HEK293 (cell line): Measurements from ENCODE around the gene RAB13.

Source experiments
- CTCF ChIA-PET: fragments of 350-600 bp; formaldehyde crosslinking; extraction: SDS; loops from one replicate; lab custom pipeline; 2021; ENCODE audit warnings: antibody characterized with exemption; lab: Yijun Ruan, JAX
- POLR2A ChIA-PET: fragments of 300-600 bp; formaldehyde crosslinking; extraction: SDS; loops from one replicate; lab custom pipeline; 2020; ENCODE audit warnings: antibody characterized with exemption, inconsistent platforms; lab: Yijun Ruan, JAX
- H3K27ac ChIP-seq: fragments of 200-500 bp; sonication (Bioruptor generic); 2 replicates; pipeline ENCODE4 v1.5.1; 2014; ENCODE audit warnings: low read depth, low read length, control low read depth, inconsistent platforms; ENCODE audit errors: extremely low read depth
- H3K36me3 ChIP-seq, 2 experiments: fragments of 200-500 bp in 1 of 2; sonication (Bioruptor generic) in 1 of 2; 1 replicate in 1 of 2; 2 replicates in 1 of 2; pipeline ENCODE4 v1.5.1; 2014 to 2017; ENCODE audit warnings: inconsistent platforms in 2 of 2, low read length in 2 of 2; ENCODE audit not compliant: control insufficient read depth in 2 of 2, insufficient read depth in 1 of 2
- H3K4me1 ChIP-seq: fragments of 200-500 bp; sonication (Bioruptor generic); 2 replicates; pipeline ENCODE4 v1.5.1; 2014; ENCODE audit warnings: mild to moderate bottlenecking, low read length, inconsistent platforms; ENCODE audit not compliant: control insufficient read depth, insufficient read depth
- H3K4me3 ChIP-seq: 2 replicates; pipeline ENCODE4 v1.5.1; 2011; ENCODE audit warnings: low read depth, mild to moderate bottlenecking, control low read depth, low read length, moderate library complexity
- H3K9me3 ChIP-seq: fragments of 200-500 bp; sonication (Bioruptor generic); 2 replicates; pipeline ENCODE4 v1.5.1; 2014; ENCODE audit warnings: low read depth, low read length, inconsistent platforms; ENCODE audit not compliant: control insufficient read depth, insufficient read depth
- GLI2 ChIP-seq: fragments of 450-650 bp; formaldehyde crosslinking; IDR thresholded peaks from 2 replicates; pipeline ENCODE4; 2017; ENCODE audit warnings: missing biosample characterization, missing genetic modification characterization, low read depth, borderline replicate concordance
- GLIS1 ChIP-seq: fragments of 450-650 bp; formaldehyde crosslinking; IDR thresholded peaks from 2 replicates; pipeline ENCODE4 v1.5.1; 2016; ENCODE audit warnings: missing biosample characterization, missing genetic modification characterization
- IKZF3 ChIP-seq: fragments of 450-650 bp; IDR thresholded peaks from 2 replicates; pipeline ENCODE4 v1.5.0; 2018; ENCODE audit warnings: missing biosample characterization, mild to moderate bottlenecking, missing genetic modification characterization, moderate library complexity
- INSM2 ChIP-seq: fragments of 450-650 bp; formaldehyde crosslinking; IDR thresholded peaks from 2 replicates; pipeline ENCODE4 v1.5.1; 2016; ENCODE audit warnings: missing biosample characterization, missing genetic modification characterization
- PRDM1 ChIP-seq: fragments of 450-650 bp; formaldehyde crosslinking; IDR thresholded peaks from 2 replicates; pipeline ENCODE4; 2016; ENCODE audit warnings: missing biosample characterization, missing genetic modification characterization
- SCRT1 ChIP-seq: fragments of 450-650 bp; formaldehyde crosslinking; IDR thresholded peaks from 2 replicates; pipeline ENCODE4 v1.5.1; 2016; ENCODE audit warnings: missing biosample characterization, missing genetic modification characterization, borderline replicate concordance
- SCRT2 ChIP-seq: fragments of 450-650 bp; formaldehyde crosslinking; IDR thresholded peaks from 2 replicates; pipeline ENCODE4 v1.5.1; 2016; ENCODE audit warnings: missing biosample characterization, missing genetic modification characterization
- ZFHX2 ChIP-seq: fragments of 450-650 bp; formaldehyde crosslinking; conservative IDR thresholded peaks from 2 replicates; pipeline ENCODE4 v1.5.1; 2016; ENCODE audit warnings: missing biosample characterization, missing genetic modification characterization
- ZFP37 ChIP-seq: fragments of 450-650 bp; formaldehyde crosslinking; IDR thresholded peaks from 2 replicates; pipeline ENCODE4 v1.5.1; 2016; ENCODE audit warnings: missing biosample characterization, missing genetic modification characterization
- ZIC2 ChIP-seq: fragments of 450-650 bp; formaldehyde crosslinking; IDR thresholded peaks from 2 replicates; pipeline ENCODE4 v1.5.1; 2016; ENCODE audit warnings: missing biosample characterization, missing genetic modification characterization
- ZNF10 ChIP-seq: fragments of 450-650 bp; formaldehyde crosslinking; IDR thresholded peaks from 2 replicates; pipeline ENCODE4 v1.5.1; 2017; ENCODE audit warnings: missing biosample characterization, missing genetic modification characterization
- ZNF248 ChIP-seq: fragments of 450-650 bp; formaldehyde crosslinking; IDR thresholded peaks from 2 replicates; pipeline ENCODE4 v1.5.1; 2017; ENCODE audit warnings: missing biosample characterization, missing genetic modification characterization
- ZNF292 ChIP-seq: fragments of 450-650 bp; formaldehyde crosslinking; IDR thresholded peaks from 2 replicates; pipeline ENCODE4 v1.5.1; 2016; ENCODE audit warnings: low read depth, missing biosample characterization, missing genetic modification characterization, borderline replicate concordance
- ZNF311 ChIP-seq: fragments of 450-650 bp; formaldehyde crosslinking; IDR thresholded peaks from 2 replicates; pipeline ENCODE4 v1.5.1; 2017; ENCODE audit warnings: missing biosample characterization, missing genetic modification characterization, borderline replicate concordance
- ZNF350 ChIP-seq: fragments of 450-650 bp; formaldehyde crosslinking; IDR thresholded peaks from 2 replicates; pipeline ENCODE4 v1.5.0; 2017; ENCODE audit warnings: missing biosample characterization, mild to moderate bottlenecking, missing genetic modification characterization
- ZNF416 ChIP-seq: fragments of 450-650 bp; formaldehyde crosslinking; IDR thresholded peaks from 2 replicates; pipeline ENCODE4 v1.5.1; 2016; ENCODE audit warnings: missing biosample characterization, missing genetic modification characterization
- ZNF510 ChIP-seq: fragments of 450-650 bp; formaldehyde crosslinking; IDR thresholded peaks from 2 replicates; pipeline ENCODE4 v1.5.1; 2018; ENCODE audit warnings: mild to moderate bottlenecking, missing genetic modification characterization, missing biosample characterization; ENCODE audit not compliant: insufficient replicate concordance
- ZNF518A ChIP-seq: fragments of 450-650 bp; formaldehyde crosslinking; conservative IDR thresholded peaks from 2 replicates; pipeline ENCODE4 v1.5.1; 2016; ENCODE audit warnings: low read depth, missing biosample characterization, missing genetic modification characterization
- ZNF521 ChIP-seq: fragments of 450-650 bp; formaldehyde crosslinking; IDR thresholded peaks from 2 replicates; pipeline ENCODE4 v1.5.1; 2017; ENCODE audit warnings: missing biosample characterization, mild to moderate bottlenecking, missing genetic modification characterization
- ZNF549 ChIP-seq: fragments of 450-650 bp; IDR thresholded peaks from 2 replicates; pipeline ENCODE4 v1.5.1; 2018; ENCODE audit warnings: missing biosample characterization, missing genetic modification characterization, mild to moderate bottlenecking, inconsistent platforms, moderate library complexity
- ZNF623 ChIP-seq: fragments of 450-650 bp; formaldehyde crosslinking; IDR thresholded peaks from 2 replicates; pipeline ENCODE4 v1.5.1; 2016; ENCODE audit warnings: missing biosample characterization, missing genetic modification characterization
- ZNF76 ChIP-seq: fragments of 450-650 bp; formaldehyde crosslinking; IDR thresholded peaks from 2 replicates; pipeline ENCODE4; 2016; ENCODE audit warnings: low read depth, missing biosample characterization, missing genetic modification characterization, borderline replicate concordance
- ZXDB ChIP-seq: fragments of 450-650 bp; formaldehyde crosslinking; IDR thresholded peaks from 2 replicates; pipeline ENCODE4 v1.5.1; 2016; ENCODE audit warnings: missing biosample characterization, missing genetic modification characterization
- TF ChIP-seq, protein P1 (sequence below): fragments of 450-650 bp; formaldehyde crosslinking; IDR thresholded peaks from 2 replicates; pipeline ENCODE4 v1.5.1; 2016; ENCODE audit warnings: missing biosample characterization, missing genetic modification characterization
- TF ChIP-seq, protein P2 (sequence below): fragments of 450-650 bp; formaldehyde crosslinking; IDR thresholded peaks from 2 replicates; pipeline ENCODE4 v1.5.1; 2016; ENCODE audit warnings: missing biosample characterization, missing genetic modification characterization

RAB13 gene

DNA sequence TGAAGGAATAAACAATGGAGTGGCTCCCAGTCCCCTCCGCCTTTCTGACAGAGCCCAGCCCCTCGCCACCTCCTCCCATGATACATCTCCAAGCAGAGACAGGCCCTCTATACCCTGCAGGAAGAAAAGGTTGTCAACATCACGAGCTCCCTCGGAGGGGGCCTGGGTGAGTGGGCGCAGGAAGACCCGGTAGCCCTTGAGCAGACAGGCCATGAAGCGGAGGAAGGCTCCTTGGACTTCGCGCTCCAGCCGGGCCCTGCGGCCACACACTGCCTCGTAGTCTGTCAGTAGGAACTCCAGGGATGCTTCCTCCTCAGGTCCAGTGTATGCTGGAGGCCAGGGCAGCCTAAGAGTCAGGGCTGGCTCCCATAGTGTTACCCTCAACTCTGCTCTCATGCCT, 46.7 kb downstream of the RAB13 start:
- TF ChIP-seq ZNF10 (no peak), GLI2 (tag by site-specific recombination) (no peak), ZNF416 (tag by site-specific recombination) (no peak), ZIC2 (tag by site-specific recombination) (no peak), ZNF76 (tag by site-specific recombination) (no peak), PRDM1 (tag by site-specific recombination) (no peak), ZFHX2 (tag by site-specific recombination) (no peak), IKZF3 (tag by site-specific recombination) (no peak), ZNF521 (no peak), ZNF248 (tag by site-specific recombination) (no peak), ZFP37 (tag by site-specific recombination) (no peak), ZNF623 (no peak), ZNF292 (tag by site-specific recombination) (no peak), ZNF549 (tag by site-specific recombination) (no peak), SCRT1 (tag by site-specific recombination) (no peak), ZNF510 (tag by site-specific recombination) (no peak)
- TF ChIP-seq, protein P1, sequence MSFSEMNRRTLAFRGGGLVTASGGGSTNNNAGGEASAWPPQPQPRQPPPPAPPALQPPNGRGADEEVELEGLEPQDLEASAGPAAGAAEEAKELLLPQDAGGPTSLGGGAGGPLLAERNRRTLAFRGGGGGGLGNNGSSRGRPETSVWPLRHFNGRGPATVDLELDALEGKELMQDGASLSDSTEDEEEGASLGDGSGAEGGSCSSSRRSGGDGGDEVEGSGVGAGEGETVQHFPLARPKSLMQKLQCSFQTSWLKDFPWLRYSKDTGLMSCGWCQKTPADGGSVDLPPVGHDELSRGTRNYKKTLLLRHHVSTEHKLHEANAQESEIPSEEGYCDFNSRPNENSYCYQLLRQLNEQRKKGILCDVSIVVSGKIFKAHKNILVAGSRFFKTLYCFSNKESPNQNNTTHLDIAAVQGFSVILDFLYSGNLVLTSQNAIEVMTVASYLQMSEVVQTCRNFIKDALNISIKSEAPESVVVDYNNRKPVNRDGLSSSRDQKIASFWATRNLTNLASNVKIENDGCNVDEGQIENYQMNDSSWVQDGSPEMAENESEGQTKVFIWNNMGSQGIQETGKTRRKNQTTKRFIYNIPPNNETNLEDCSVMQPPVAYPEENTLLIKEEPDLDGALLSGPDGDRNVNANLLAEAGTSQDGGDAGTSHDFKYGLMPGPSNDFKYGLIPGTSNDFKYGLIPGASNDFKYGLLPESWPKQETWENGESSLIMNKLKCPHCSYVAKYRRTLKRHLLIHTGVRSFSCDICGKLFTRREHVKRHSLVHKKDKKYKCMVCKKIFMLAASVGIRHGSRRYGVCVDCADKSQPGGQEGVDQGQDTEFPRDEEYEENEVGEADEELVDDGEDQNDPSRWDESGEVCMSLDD, result no peak
- TF ChIP-seq, protein P2, sequence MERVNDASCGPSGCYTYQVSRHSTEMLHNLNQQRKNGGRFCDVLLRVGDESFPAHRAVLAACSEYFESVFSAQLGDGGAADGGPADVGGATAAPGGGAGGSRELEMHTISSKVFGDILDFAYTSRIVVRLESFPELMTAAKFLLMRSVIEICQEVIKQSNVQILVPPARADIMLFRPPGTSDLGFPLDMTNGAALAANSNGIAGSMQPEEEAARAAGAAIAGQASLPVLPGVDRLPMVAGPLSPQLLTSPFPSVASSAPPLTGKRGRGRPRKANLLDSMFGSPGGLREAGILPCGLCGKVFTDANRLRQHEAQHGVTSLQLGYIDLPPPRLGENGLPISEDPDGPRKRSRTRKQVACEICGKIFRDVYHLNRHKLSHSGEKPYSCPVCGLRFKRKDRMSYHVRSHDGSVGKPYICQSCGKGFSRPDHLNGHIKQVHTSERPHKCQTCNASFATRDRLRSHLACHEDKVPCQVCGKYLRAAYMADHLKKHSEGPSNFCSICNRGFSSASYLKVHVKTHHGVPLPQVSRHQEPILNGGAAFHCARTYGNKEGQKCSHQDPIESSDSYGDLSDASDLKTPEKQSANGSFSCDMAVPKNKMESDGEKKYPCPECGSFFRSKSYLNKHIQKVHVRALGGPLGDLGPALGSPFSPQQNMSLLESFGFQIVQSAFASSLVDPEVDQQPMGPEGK (tag by site-specific recombination), result no peak
- Histone ChIP-seq H3K4me3 (no peak overlapping the region), H3K36me3 (peaks cover 4 to 88% of the 10 kb centered on the region in 2 experiments; a peak in 2 of 3 replicates), H3K4me1 (no peaks in the 10 kb centered on the region), H3K27ac (no peak overlapping the region), H3K9me3 (no peaks in the 10 kb centered on the region)
- ChIA-PET CTCF (no interaction called here), POLR2A (interaction anchor here (0.5 to 0.9 kb wide), 2 partner anchors 11 to 64 kb away, joined by 3 read pairs; no protein-coding TSS in a partner anchor)

DNA sequence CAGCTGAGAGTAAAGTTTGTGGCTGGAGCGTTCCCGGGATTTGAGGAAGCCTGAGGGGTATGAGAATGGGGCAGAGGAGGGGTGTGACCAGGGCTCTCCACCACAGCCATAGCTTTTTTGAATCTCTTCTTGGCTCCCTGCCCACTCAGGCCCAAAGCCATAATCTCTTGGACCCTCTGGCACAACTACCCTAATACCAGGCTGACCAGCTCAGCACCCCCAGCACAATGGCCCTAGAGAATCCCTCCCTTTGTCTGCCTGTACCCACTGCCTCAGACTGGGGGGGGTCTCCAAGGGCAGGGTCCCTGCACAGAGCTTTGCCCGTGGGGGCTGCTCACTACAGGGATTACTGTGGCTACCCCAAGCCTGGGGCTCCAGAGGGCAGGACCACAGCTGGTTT, 47.1 kb downstream of the RAB13 start:
- ChIA-PET CTCF (no interaction called here), POLR2A (no interaction called here)
- TF ChIP-seq ZNF311 (tag by site-specific recombination), result no peak
- no peak for TF ChIP-seq ZNF518A (tag by site-specific recombination)
- TF ChIP-seq INSM2 (tag by site-specific recombination), result no peak
- TF ChIP-seq ZNF350 (tag by site-specific recombination), result no peak
- no peak for TF ChIP-seq GLIS1
- TF ChIP-seq SCRT2, result no peak
- no peak for TF ChIP-seq ZXDB

More for the DNA sequence above, 47.1 kb downstream of the RAB13 start:
- peaks cover 4 to 90% of the 10 kb centered on the region in 2 experiments; a peak in 2 of 3 replicates for H3K36me3 ChIP-seq
- no peaks in the 10 kb centered on the region for H3K4me1 ChIP-seq
- no peak overlapping the region for H3K27ac ChIP-seq
- no peaks in the 10 kb centered on the region for H3K9me3 ChIP-seq
- H3K4me3 ChIP-seq, result no peak overlapping the region
